Astrocyte (in vitro differentiated cells and primary cell): ENCODE results near the gene TAS2R42. TPM values are rescaled to one million over a fixed set of nuclear protein-coding genes. Genes with fewer than 3 reads are reported as not detected.

Experiments
- DNase-seq: peaks from one replicate; pipeline ENCODE4 v3.0.0-alpha.2; 2010; ENCODE audit warnings: low read depth
- FAIRE-seq: peaks from 2 replicates; lab custom pipeline; 2011; peaks lifted over from hg19 to GRCh38; lab: Jason Lieb, UNC
- H2AFZ ChIP-seq: 2 replicates; pipeline ENCODE4 v1.6.0; 2012; ENCODE audit warnings: low read depth, low read length, inconsistent platforms
- H3K27ac ChIP-seq: 2 replicates; pipeline ENCODE4 v1.5.1; 2011; ENCODE audit warnings: low read depth, low read length, inconsistent platforms
- H3K27me3 ChIP-seq: 2 replicates; pipeline ENCODE4 v1.6.0; 2011; ENCODE audit warnings: low read length, inconsistent platforms; ENCODE audit not compliant: insufficient read depth
- H3K36me3 ChIP-seq: 2 replicates; pipeline ENCODE4 v1.5.1; 2011; ENCODE audit warnings: low read length, inconsistent platforms; ENCODE audit not compliant: insufficient read depth
- H3K4me1 ChIP-seq: 2 replicates; pipeline ENCODE4 v1.5.1; 2011; ENCODE audit warnings: low read length, inconsistent platforms; ENCODE audit not compliant: insufficient read depth
- H3K4me2 ChIP-seq: 2 replicates; pipeline ENCODE4 v1.6.0; 2012; ENCODE audit warnings: low read length, inconsistent platforms
- H3K4me3 ChIP-seq: 2 replicates; pipeline ENCODE4 v1.5.1; 2011; ENCODE audit warnings: low read depth, mild to moderate bottlenecking, low read length, inconsistent platforms; ENCODE audit not compliant: insufficient read depth
- H3K79me2 ChIP-seq: 2 replicates; pipeline ENCODE4 v1.6.0; 2012; ENCODE audit warnings: mild to moderate bottlenecking, low read length, inconsistent platforms; ENCODE audit not compliant: insufficient read depth
- H3K9ac ChIP-seq: 2 replicates; pipeline ENCODE4 v1.6.0; 2012; ENCODE audit warnings: mild to moderate bottlenecking, low read length, inconsistent platforms
- H3K9me3 ChIP-seq: 2 replicates; pipeline ENCODE4 v1.5.1; 2012; ENCODE audit warnings: low read depth, mild to moderate bottlenecking, low read length, inconsistent platforms; ENCODE audit not compliant: insufficient read depth
- H4K20me1 ChIP-seq: 2 replicates; pipeline ENCODE4 v1.6.0; 2012; ENCODE audit warnings: low read length, inconsistent platforms; ENCODE audit not compliant: insufficient read depth
- H3K27ac Mint-ChIP-seq: one replicate; pipeline ENCODE4 v1.8.0; 2021; ENCODE audit warnings: mild to moderate bottlenecking, mixed read lengths; ENCODE audit not compliant: unreplicated experiment
- H3K27me3 Mint-ChIP-seq: one replicate; pipeline ENCODE4 v1.8.0; 2021; ENCODE audit warnings: low read depth, mixed read lengths; ENCODE audit not compliant: unreplicated experiment
- H3K36me3 Mint-ChIP-seq: one replicate; pipeline ENCODE4 v1.8.0; 2021; ENCODE audit warnings: low read depth, mixed read lengths; ENCODE audit not compliant: unreplicated experiment
- H3K4me1 Mint-ChIP-seq: one replicate; pipeline ENCODE4 v1.8.0; 2021; ENCODE audit warnings: low read depth, mixed read lengths; ENCODE audit not compliant: unreplicated experiment
- H3K4me3 Mint-ChIP-seq: one replicate; pipeline ENCODE4 v1.8.0; 2021; ENCODE audit warnings: mild to moderate bottlenecking, moderate library complexity, mixed read lengths; ENCODE audit not compliant: unreplicated experiment
- H3K9me3 Mint-ChIP-seq: one replicate; pipeline ENCODE4 v1.8.0; 2021; ENCODE audit warnings: mild to moderate bottlenecking, mixed read lengths; ENCODE audit not compliant: unreplicated experiment
- CTCF ChIP-seq: IDR thresholded peaks from 2 replicates; pipeline ENCODE4 v1.5.1; 2011; ENCODE audit warnings: low read depth, mild to moderate bottlenecking, inconsistent platforms, low read length, moderate library complexity; ENCODE audit not compliant: insufficient read depth
- EZH2 ChIP-seq: IDR thresholded peaks from 2 replicates; pipeline ENCODE4 v1.6.1; 2012; ENCODE audit warnings: mild to moderate bottlenecking, low read length, inconsistent platforms; ENCODE audit not compliant: insufficient read depth
- total RNA-seq: library from RNA; stranded (reverse); gene quantifications from 2 replicates; pipeline ENCODE4 v1.2.1, GENCODE V29; 2021

TAS2R42 gene
- total RNA-seq, 1 donor from 2014 or later = not detected

GRCh38 chr12:11162502-11162901 lies 24.2 kb downstream of the TAS2R42 start:
- H3K36me3 ChIP-seq = no peaks in the 10 kb centered on the region
- Mint-ChIP-seq H3K9me3 (peaks cover 1% of the 10 kb centered on the region), H3K4me1 (peaks cover 2% of the 10 kb centered on the region), H3K27me3 (no peaks in the 10 kb centered on the region), H3K36me3 (peaks cover 2% of the 10 kb centered on the region), H3K4me3 (no peak overlapping the region), H3K27ac (no peak overlapping the region)
- DNase-seq (no peak), FAIRE-seq (no peak)
- TF ChIP-seq EZH2 (no peak), CTCF (no peak)
- no peaks in the 10 kb centered on the region for H3K9me3 ChIP-seq
- H3K27me3 ChIP-seq = no peaks in the 10 kb centered on the region
- H3K4me1 ChIP-seq = no peaks in the 10 kb centered on the region
- peaks cover 98% of the 10 kb centered on the region for H3K79me2 ChIP-seq
- no peak overlapping the region for H3K9ac ChIP-seq
- H3K4me2 ChIP-seq = no peak overlapping the region
- H3K27ac ChIP-seq = no peak overlapping the region
- H4K20me1 ChIP-seq = peaks cover 65% of the 10 kb centered on the region
- H3K4me3 ChIP-seq = no peak overlapping the region
- no peak overlapping the region for H2AFZ ChIP-seq

GRCh38 chr12:11158885-11159444 lies 27.8 kb downstream of the TAS2R42 start:
- H2AFZ ChIP-seq = no peak overlapping the region
- Mint-ChIP-seq H3K27ac (no peak overlapping the region), H3K9me3 (peaks cover 1% of the 10 kb centered on the region), H3K36me3 (no peaks in the 10 kb centered on the region), H3K4me1 (peaks cover 2% of the 10 kb centered on the region), H3K27me3 (no peaks in the 10 kb centered on the region), H3K4me3 (no peak overlapping the region)
- H3K36me3 ChIP-seq = no peaks in the 10 kb centered on the region
- FAIRE-seq (no peak), DNase-seq (no peak)
- no peak overlapping the region for H3K27ac ChIP-seq
- H3K4me3 ChIP-seq = no peak overlapping the region
- no peak overlapping the region for H3K9ac ChIP-seq
- H3K79me2 ChIP-seq = peaks cover 98% of the 10 kb centered on the region
- H3K4me1 ChIP-seq = no peaks in the 10 kb centered on the region
- no peaks in the 10 kb centered on the region for H3K27me3 ChIP-seq
- TF ChIP-seq EZH2 = no peak
- no peak for TF ChIP-seq CTCF
- no peaks in the 10 kb centered on the region for H3K9me3 ChIP-seq
- H3K4me2 ChIP-seq = no peak overlapping the region
- peaks cover 49% of the 10 kb centered on the region for H4K20me1 ChIP-seq

- no peaks in the 10 kb centered on the region for H3K4me1 ChIP-seq
- Mint-ChIP-seq H3K27me3 (no peaks in the 10 kb centered on the region), H3K36me3 (no peaks in the 10 kb centered on the region), H3K27ac (no peak overlapping the region), H3K4me1 (peaks cover 7% of the 10 kb centered on the region), H3K4me3 (no peak overlapping the region), H3K9me3 (no peaks in the 10 kb centered on the region)
- H2AFZ ChIP-seq = no peak overlapping the region
- H3K27me3 ChIP-seq = no peaks in the 10 kb centered on the region
- H3K4me2 ChIP-seq = no peak overlapping the region
- no peak for DNase-seq
- H3K9ac ChIP-seq = no peak overlapping the region
- no peaks in the 10 kb centered on the region for H3K9me3 ChIP-seq
- H3K36me3 ChIP-seq = no peaks in the 10 kb centered on the region
- H4K20me1 ChIP-seq = peaks cover 39% of the 10 kb centered on the region
- no peak overlapping the region for H3K4me3 ChIP-seq
- FAIRE-seq = no peak
- no peak overlapping the region for H3K27ac ChIP-seq
- peaks cover 80% of the 10 kb centered on the region for H3K79me2 ChIP-seq
- TF ChIP-seq EZH2 (no peak), CTCF (no peak)
Observed at GRCh38 chr12:11154400-11154925, 32.3 kb downstream of the TAS2R42 start.
